ENCODE data around the gene TXK.

The TXK gene

DNA sequence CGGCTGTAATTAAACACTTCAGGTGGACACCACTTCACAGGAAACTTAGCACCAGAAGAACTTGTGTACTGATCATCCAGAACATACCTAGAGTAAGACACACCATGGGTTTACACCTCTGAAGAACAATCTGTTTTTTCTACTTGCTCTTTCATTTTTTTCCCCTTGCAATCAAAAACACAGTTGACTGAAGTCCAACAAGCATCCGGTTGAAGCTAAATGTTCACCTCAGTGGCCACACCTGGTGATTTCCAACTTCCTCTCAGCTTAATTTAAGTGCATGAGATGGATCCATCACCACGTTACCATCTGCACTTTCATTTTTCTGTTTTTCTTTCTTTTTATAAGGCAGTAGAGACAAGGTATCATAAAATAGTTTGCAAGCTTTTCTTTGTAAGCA, 4.9 kb upstream of the TXK start:
- peaks cover 5 to 8% of the 10 kb centered on the region in 2 experiments for H3K36me3 ChIP-seq (ENCODE audit: control insufficient read depth in 1 of 2, insufficient read depth in 2 of 2, low read depth in 1 of 2, low read length in 2 of 2)
- H3K9ac ChIP-seq (ENCODE audit: low read length): no peak overlapping the region
- H4K8ac ChIP-seq (ENCODE audit: low read length): no peak overlapping the region
- H3K23ac ChIP-seq (ENCODE audit: low read length in 2 of 2): no peak overlapping the region
- H4K91ac ChIP-seq (ENCODE audit: low read length): no peak overlapping the region
- H2BK120ac ChIP-seq (ENCODE audit: low read depth, low read length): no peak overlapping the region
- H2AFZ ChIP-seq (ENCODE audit: low read depth, low read length): no peak overlapping the region
- DNase-seq: no peak
- H3K4me1 ChIP-seq (ENCODE audit: control insufficient read depth, insufficient read depth, low read depth, low read length): no peaks in the 10 kb centered on the region
- no peak overlapping the region for H3K18ac ChIP-seq (ENCODE audit: low read depth in 1 of 2, low read length in 2 of 2)
- no peak overlapping the region for H2BK15ac ChIP-seq (ENCODE audit: low read depth, poor library complexity, severe bottlenecking)
- no peak overlapping the region for H2BK5ac ChIP-seq (ENCODE audit: low read depth, low read length, poor library complexity, severe bottlenecking)
- H3K27ac ChIP-seq (ENCODE audit: low read length, poor library complexity, severe bottlenecking): no peak overlapping the region
- WGBS: 93% methylated on average over 2 of the region's 3 CpGs
- H2BK12ac ChIP-seq (ENCODE audit: low read length in 2 of 2): no peak overlapping the region
- H3K4ac ChIP-seq (ENCODE audit: low read depth in 1 of 2, low read length in 2 of 2): no peak overlapping the region
- H3K4me2 ChIP-seq (ENCODE audit: low read length, poor library complexity, severe bottlenecking): no peak overlapping the region
- no peak overlapping the region for H3K4me3 ChIP-seq (ENCODE audit: insufficient read depth in 1 of 2, low read depth in 1 of 2, low read length in 2 of 2)
- no peak overlapping the region for H2AK5ac ChIP-seq (ENCODE audit: low read length, severe bottlenecking)
- H3K9me3 ChIP-seq (ENCODE audit: control insufficient read depth, low read length): no peaks in the 10 kb centered on the region
- H3K79me1 ChIP-seq (replicated peaks; ENCODE audit: low read length, poor library complexity, severe bottlenecking): no peaks in the 10 kb centered on the region
- no peaks in the 10 kb centered on the region for H3K27me3 ChIP-seq (ENCODE audit: control insufficient read depth in 1 of 2, insufficient read depth in 1 of 2, low read length in 2 of 2)
- H3K14ac ChIP-seq (ENCODE audit: low read length in 2 of 2): no peak overlapping the region

DNA sequence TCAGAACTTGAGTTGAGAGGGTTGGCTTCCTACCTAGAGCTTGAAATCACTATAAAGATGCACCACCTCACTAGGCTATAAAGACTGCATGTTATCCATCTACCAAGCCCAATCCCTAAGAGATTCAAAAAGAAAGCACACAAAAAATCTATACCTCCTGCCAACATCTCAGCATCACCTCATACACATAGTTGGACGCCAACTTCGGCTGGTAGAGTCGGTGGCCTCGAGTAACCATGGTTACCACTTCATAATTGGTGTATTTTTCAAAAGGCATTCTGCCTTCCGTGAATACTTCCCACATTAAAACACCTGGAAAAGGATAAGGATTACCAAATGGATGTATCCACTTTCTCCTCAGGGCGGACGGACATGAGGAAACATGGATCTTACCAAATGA, 4.5 kb upstream of the TXK start:
- no peak overlapping the region for H3K23ac ChIP-seq (ENCODE audit: low read length in 2 of 2)
- no peaks in the 10 kb centered on the region for H3K27me3 ChIP-seq (ENCODE audit: control insufficient read depth in 1 of 2, insufficient read depth in 1 of 2, low read length in 2 of 2)
- no peak overlapping the region for H2AK5ac ChIP-seq (ENCODE audit: low read length, severe bottlenecking)
- no peak for DNase-seq
- H2BK12ac ChIP-seq (ENCODE audit: low read length in 2 of 2): no peak overlapping the region
- H3K9me3 ChIP-seq (ENCODE audit: control insufficient read depth, low read length): no peaks in the 10 kb centered on the region
- WGBS: 95% methylated on average over 7 of the region's 7 CpGs
- no peak overlapping the region for H3K27ac ChIP-seq (ENCODE audit: low read length, poor library complexity, severe bottlenecking)
- no peak overlapping the region for H2AFZ ChIP-seq (ENCODE audit: low read depth, low read length)
- H2BK5ac ChIP-seq (ENCODE audit: low read depth, low read length, poor library complexity, severe bottlenecking): no peak overlapping the region
- no peak overlapping the region for H3K14ac ChIP-seq (ENCODE audit: low read length in 2 of 2)
- no peaks in the 10 kb centered on the region for H3K4me1 ChIP-seq (ENCODE audit: control insufficient read depth, insufficient read depth, low read depth, low read length)
- no peak overlapping the region for H3K4me2 ChIP-seq (ENCODE audit: low read length, poor library complexity, severe bottlenecking)
- peaks cover 5 to 8% of the 10 kb centered on the region in 2 experiments for H3K36me3 ChIP-seq (ENCODE audit: control insufficient read depth in 1 of 2, insufficient read depth in 2 of 2, low read depth in 1 of 2, low read length in 2 of 2)
- H3K9ac ChIP-seq (ENCODE audit: low read length): no peak overlapping the region
- H4K91ac ChIP-seq (ENCODE audit: low read length): no peak overlapping the region
- no peak overlapping the region for H4K8ac ChIP-seq (ENCODE audit: low read length)
- no peak overlapping the region for H2BK15ac ChIP-seq (ENCODE audit: low read depth, poor library complexity, severe bottlenecking)
- no peak overlapping the region for H3K18ac ChIP-seq (ENCODE audit: low read depth in 1 of 2, low read length in 2 of 2)
- no peak overlapping the region for H3K4me3 ChIP-seq (ENCODE audit: insufficient read depth in 1 of 2, low read depth in 1 of 2, low read length in 2 of 2)
- no peak overlapping the region for H3K4ac ChIP-seq (ENCODE audit: low read depth in 1 of 2, low read length in 2 of 2)
- H3K79me1 ChIP-seq (replicated peaks; ENCODE audit: low read length, poor library complexity, severe bottlenecking): no peaks in the 10 kb centered on the region
- H2BK120ac ChIP-seq (ENCODE audit: low read depth, low read length): no peak overlapping the region

GRCh38 chr4:48137846-48138245, 3.8 kb upstream of the TXK start:
- Histone ChIP-seq H3K4me2 (ENCODE audit: low read length, poor library complexity, severe bottlenecking) (no peak overlapping the region), H3K36me3 (ENCODE audit: control insufficient read depth in 1 of 2, insufficient read depth in 2 of 2, low read depth in 1 of 2, low read length in 2 of 2) (peaks cover 5 to 8% of the 10 kb centered on the region in 2 experiments), H2BK5ac (ENCODE audit: low read depth, low read length, poor library complexity, severe bottlenecking) (no peak overlapping the region), H2AK5ac (ENCODE audit: low read length, severe bottlenecking) (no peak overlapping the region), H3K14ac (ENCODE audit: low read length in 2 of 2) (no peak overlapping the region), H4K8ac (ENCODE audit: low read length) (no peak overlapping the region), H2AFZ (ENCODE audit: low read depth, low read length) (no peak overlapping the region), H2BK120ac (ENCODE audit: low read depth, low read length) (no peak overlapping the region), H3K23ac (ENCODE audit: low read length in 2 of 2) (no peak overlapping the region), H4K91ac (ENCODE audit: low read length) (no peak overlapping the region), H3K4me1 (ENCODE audit: control insufficient read depth, insufficient read depth, low read depth, low read length) (no peaks in the 10 kb centered on the region), H3K9me3 (ENCODE audit: control insufficient read depth, low read length) (no peaks in the 10 kb centered on the region), H3K27ac (ENCODE audit: low read length, poor library complexity, severe bottlenecking) (no peak overlapping the region), H2BK12ac (ENCODE audit: low read length in 2 of 2) (no peak overlapping the region), H3K4ac (ENCODE audit: low read depth in 1 of 2, low read length in 2 of 2) (no peak overlapping the region), H3K18ac (ENCODE audit: low read depth in 1 of 2, low read length in 2 of 2) (no peak overlapping the region), H3K4me3 (ENCODE audit: insufficient read depth in 1 of 2, low read depth in 1 of 2, low read length in 2 of 2) (no peak overlapping the region), H2BK15ac (ENCODE audit: low read depth, poor library complexity, severe bottlenecking) (no peak overlapping the region), H3K9ac (ENCODE audit: low read length) (no peak overlapping the region), H3K79me1 (replicated peaks; ENCODE audit: low read length, poor library complexity, severe bottlenecking) (no peaks in the 10 kb centered on the region), H3K27me3 (ENCODE audit: control insufficient read depth in 1 of 2, insufficient read depth in 1 of 2, low read length in 2 of 2) (no peaks in the 10 kb centered on the region)
- DNase-seq: no peak

DNA sequence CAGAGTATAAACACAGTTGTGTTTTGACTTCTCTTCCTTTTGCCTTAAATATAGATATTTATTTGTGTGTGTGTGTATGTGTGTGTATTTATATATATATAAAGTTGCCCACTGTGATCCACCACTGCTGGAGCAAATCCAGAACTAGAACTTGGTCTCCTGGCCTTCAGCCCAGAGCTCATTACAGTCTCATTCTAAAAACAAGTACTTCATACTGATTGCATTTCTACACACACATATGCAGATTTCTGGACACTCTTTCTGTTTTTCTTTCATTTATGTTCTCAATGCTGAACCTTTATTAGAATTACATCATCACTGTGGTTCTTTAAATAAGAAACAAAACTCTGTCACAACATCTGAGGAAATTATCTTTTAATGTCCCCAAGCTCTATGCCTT, 381 bp downstream of the TXK start:
- Histone ChIP-seq H2BK120ac (ENCODE audit: low read depth, low read length) (no peak overlapping the region), H3K23ac (ENCODE audit: low read length in 2 of 2) (no peak overlapping the region), H2BK12ac (ENCODE audit: low read length in 2 of 2) (no peak overlapping the region), H3K9me3 (ENCODE audit: control insufficient read depth, low read length) (no peaks in the 10 kb centered on the region), H3K4ac (ENCODE audit: low read depth in 1 of 2, low read length in 2 of 2) (no peak overlapping the region), H3K9ac (ENCODE audit: low read length) (no peak overlapping the region), H4K8ac (ENCODE audit: low read length) (no peak overlapping the region), H3K36me3 (ENCODE audit: control insufficient read depth in 1 of 2, insufficient read depth in 2 of 2, low read depth in 1 of 2, low read length in 2 of 2) (peaks cover 5 to 8% of the 10 kb centered on the region in 2 experiments), H3K4me1 (ENCODE audit: control insufficient read depth, insufficient read depth, low read depth, low read length) (peaks cover 6% of the 10 kb centered on the region), H2BK5ac (ENCODE audit: low read depth, low read length, poor library complexity, severe bottlenecking) (no peak overlapping the region), H4K91ac (ENCODE audit: low read length) (no peak overlapping the region), H3K27me3 (ENCODE audit: control insufficient read depth in 1 of 2, insufficient read depth in 1 of 2, low read length in 2 of 2) (no peaks in the 10 kb centered on the region), H3K14ac (ENCODE audit: low read length in 2 of 2) (no peak overlapping the region), H3K18ac (ENCODE audit: low read depth in 1 of 2, low read length in 2 of 2) (no peak overlapping the region), H2AFZ (ENCODE audit: low read depth, low read length) (no peak overlapping the region), H3K79me1 (replicated peaks; ENCODE audit: low read length, poor library complexity, severe bottlenecking) (no peaks in the 10 kb centered on the region), H3K4me3 (ENCODE audit: insufficient read depth in 1 of 2, low read depth in 1 of 2, low read length in 2 of 2) (no peak overlapping the region), H2AK5ac (ENCODE audit: low read length, severe bottlenecking) (no peak overlapping the region), H3K4me2 (ENCODE audit: low read length, poor library complexity, severe bottlenecking) (no peak overlapping the region), H2BK15ac (ENCODE audit: low read depth, poor library complexity, severe bottlenecking) (no peak overlapping the region), H3K27ac (ENCODE audit: low read length, poor library complexity, severe bottlenecking) (no peak overlapping the region)
- DNase-seq: no peak
